HepG2 (cell line): Measurements from ENCODE around the gene SHISA5.

Source experiments
- JUN ChIP-seq: sonication (generic); formaldehyde crosslinking; IDR thresholded peaks from 2 replicates; pipeline ENCODE4 v1.4.0; 2020; ENCODE audit warnings: mild to moderate bottlenecking, missing genetic modification reagents
- SRF ChIP-seq: IDR thresholded peaks from 2 replicates; pipeline ENCODE4 v1.6.1; 2011; ENCODE audit warnings: mild to moderate bottlenecking, low read depth, low read length, moderate library complexity
- ZBTB21 ChIP-seq: sonication (generic); formaldehyde crosslinking; IDR thresholded peaks from 2 replicates; pipeline ENCODE4 v1.4.0; 2020; ENCODE audit warnings: missing genetic modification reagents
- ZFP1 ChIP-seq: IDR thresholded peaks from 2 replicates; pipeline ENCODE4 v1.6.1; 2016
- ZNF761 ChIP-seq: sonication (generic); formaldehyde crosslinking; conservative IDR thresholded peaks from 2 replicates; pipeline ENCODE4 v1.4.0; 2020; ENCODE audit warnings: mild to moderate bottlenecking, missing genetic modification reagents
- TF ChIP-seq, protein P1 (sequence below): sonication (generic); formaldehyde crosslinking; IDR thresholded peaks from 2 replicates; pipeline ENCODE4 v1.4.0; 2020; ENCODE audit warnings: missing genetic modification reagents

GRCh38 chr3:48434591-48435222, 69.3 kb downstream of the SHISA5 start:
- TF ChIP-seq ZNF761 (no peak), ZBTB21 (CRISPR knock-in tag) (no peak), ZFP1 (no peak), SRF (no peak), JUN (CRISPR knock-in tag) (no peak)
- TF ChIP-seq, protein P1, sequence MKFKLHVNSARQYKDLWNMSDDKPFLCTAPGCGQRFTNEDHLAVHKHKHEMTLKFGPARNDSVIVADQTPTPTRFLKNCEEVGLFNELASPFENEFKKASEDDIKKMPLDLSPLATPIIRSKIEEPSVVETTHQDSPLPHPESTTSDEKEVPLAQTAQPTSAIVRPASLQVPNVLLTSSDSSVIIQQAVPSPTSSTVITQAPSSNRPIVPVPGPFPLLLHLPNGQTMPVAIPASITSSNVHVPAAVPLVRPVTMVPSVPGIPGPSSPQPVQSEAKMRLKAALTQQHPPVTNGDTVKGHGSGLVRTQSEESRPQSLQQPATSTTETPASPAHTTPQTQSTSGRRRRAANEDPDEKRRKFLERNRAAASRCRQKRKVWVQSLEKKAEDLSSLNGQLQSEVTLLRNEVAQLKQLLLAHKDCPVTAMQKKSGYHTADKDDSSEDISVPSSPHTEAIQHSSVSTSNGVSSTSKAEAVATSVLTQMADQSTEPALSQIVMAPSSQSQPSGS (CRISPR knock-in tag) = no peak
